HL-60 (cell line): ENCODE measurements around the gene GPR26.

Experiments
- GABPA ChIP-seq: IDR thresholded peaks from 2 replicates; pipeline ENCODE4 v1.6.1; 2012; ENCODE audit warnings: low read depth
- POLR2AphosphoS5 ChIP-seq: IDR thresholded peaks from 2 replicates; pipeline ENCODE4 v1.6.1; 2012; ENCODE audit warnings: low read depth
- TF ChIP-seq, protein P1 (sequence below): IDR thresholded peaks from one replicate; pipeline ENCODE4 v1.5.1; 2011; ENCODE audit warnings: low read length, control low read depth, inconsistent platforms; ENCODE audit not compliant: insufficient read depth

DNA sequence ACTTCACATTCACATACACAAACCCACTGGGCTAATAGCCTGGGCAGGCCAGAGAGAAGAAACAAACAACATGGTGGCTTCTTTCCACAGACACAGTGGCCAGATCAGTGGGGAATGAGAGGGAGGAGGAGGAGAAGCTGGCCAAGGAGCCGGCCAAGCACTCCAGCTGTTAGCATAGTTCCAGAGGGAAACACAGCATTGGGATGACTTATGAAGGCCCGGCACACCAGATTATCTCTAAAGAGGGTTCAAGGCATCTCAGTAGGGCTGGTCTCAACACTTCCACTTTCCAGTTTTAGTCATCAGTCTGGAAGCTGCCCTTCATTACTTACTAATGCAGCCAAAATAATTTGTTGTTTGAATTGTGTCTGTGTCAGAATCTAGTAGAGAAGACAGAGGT lies 42.1 kb upstream of the GPR26 start:
- TF ChIP-seq, protein P1, sequence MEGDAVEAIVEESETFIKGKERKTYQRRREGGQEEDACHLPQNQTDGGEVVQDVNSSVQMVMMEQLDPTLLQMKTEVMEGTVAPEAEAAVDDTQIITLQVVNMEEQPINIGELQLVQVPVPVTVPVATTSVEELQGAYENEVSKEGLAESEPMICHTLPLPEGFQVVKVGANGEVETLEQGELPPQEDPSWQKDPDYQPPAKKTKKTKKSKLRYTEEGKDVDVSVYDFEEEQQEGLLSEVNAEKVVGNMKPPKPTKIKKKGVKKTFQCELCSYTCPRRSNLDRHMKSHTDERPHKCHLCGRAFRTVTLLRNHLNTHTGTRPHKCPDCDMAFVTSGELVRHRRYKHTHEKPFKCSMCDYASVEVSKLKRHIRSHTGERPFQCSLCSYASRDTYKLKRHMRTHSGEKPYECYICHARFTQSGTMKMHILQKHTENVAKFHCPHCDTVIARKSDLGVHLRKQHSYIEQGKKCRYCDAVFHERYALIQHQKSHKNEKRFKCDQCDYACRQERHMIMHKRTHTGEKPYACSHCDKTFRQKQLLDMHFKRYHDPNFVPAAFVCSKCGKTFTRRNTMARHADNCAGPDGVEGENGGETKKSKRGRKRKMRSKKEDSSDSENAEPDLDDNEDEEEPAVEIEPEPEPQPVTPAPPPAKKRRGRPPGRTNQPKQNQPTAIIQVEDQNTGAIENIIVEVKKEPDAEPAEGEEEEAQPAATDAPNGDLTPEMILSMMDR, result no peak
- TF ChIP-seq POLR2AphosphoS5 (no peak), GABPA (no peak)
